Measurements from ENCODE around the gene XDH.
A peak's percentile ranks its signal among the peaks of the same experiment; 100 is the strongest.

Gene XDH

GRCh38 chr2:31413862-31414550 is 536 bp downstream of the XDH start:
- Mint-ChIP-seq H3K4me1 (peaks cover 16% of the 10 kb centered on the region), H3K4me3 (no peak overlapping the region), H3K27me3 (peaks cover 15% of the 10 kb centered on the region), H3K9me3 (peaks cover 3 to 15% of the 10 kb centered on the region in 2 donors), H3K27ac (no peak overlapping the region)
- DNase-seq (no peak), ATAC-seq (no peak)

GRCh38 chr2:31413025-31413424 is 1.5 kb downstream of the XDH start:
- Mint-ChIP-seq H3K27ac (no peak overlapping the region), H3K4me3 (no peak overlapping the region), H3K9me3 (peaks cover 0 to 5% of the 10 kb centered on the region in 2 donors), H3K4me1 (peaks cover 16% of the 10 kb centered on the region), H3K27me3 (peaks cover 15% of the 10 kb centered on the region)
- ATAC-seq = no peak
- no peak for DNase-seq

GRCh38 chr2:31411771-31412170 is 2.8 kb downstream of the XDH start:
- Mint-ChIP-seq H3K9me3 (no peaks in the 10 kb centered on the region), H3K4me3 (no peak overlapping the region), H3K4me1 (peaks cover 16% of the 10 kb centered on the region), H3K27me3 (peaks cover 15% of the 10 kb centered on the region), H3K27ac (no peak overlapping the region)
- ATAC-seq (no peak), DNase-seq (no peak)

GRCh38 chr2:31406593-31407385 is 7.8 kb downstream of the XDH start:
- Mint-ChIP-seq H3K4me3 (no peak overlapping the region), H3K27ac (no peak overlapping the region), H3K27me3 (peaks cover 7% of the 10 kb centered on the region), H3K4me1 (no peaks in the 10 kb centered on the region), H3K9me3 (no peaks in the 10 kb centered on the region)
- DNase-seq (no peak), ATAC-seq (no peak)

DNA sequence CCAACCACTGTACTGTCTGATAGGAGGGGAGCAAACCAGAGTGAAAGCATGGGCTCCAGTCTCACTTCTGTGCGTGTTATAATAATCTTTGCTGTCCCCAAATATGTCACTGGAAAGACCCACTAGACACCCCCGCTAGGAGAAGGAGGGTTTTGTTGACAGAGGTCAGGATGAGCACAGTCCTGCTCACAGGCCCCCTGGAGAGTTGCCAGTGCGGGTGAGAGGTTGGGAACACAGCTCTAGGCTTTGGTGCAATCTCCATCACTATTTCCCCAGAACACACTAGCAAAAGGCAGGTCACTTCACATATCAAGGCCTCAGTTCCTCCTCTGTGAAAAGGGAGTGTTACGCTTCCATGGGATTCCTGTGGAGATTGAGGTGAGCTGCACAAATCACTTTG is 9.7 kb downstream of the XDH start:
- Mint-ChIP-seq H3K4me3 (no peak overlapping the region), H3K27ac (no peak overlapping the region), H3K4me1 (no peaks in the 10 kb centered on the region), H3K9me3 (peaks cover 0 to 5% of the 10 kb centered on the region in 2 donors), H3K27me3 (peaks cover 6% of the 10 kb centered on the region)
- ATAC-seq (no peak), DNase-seq (no peak)

GRCh38 chr2:31404302-31404701 is 10.2 kb downstream of the XDH start:
- no peak for ATAC-seq
- Mint-ChIP-seq H3K9me3 (peaks cover 0 to 5% of the 10 kb centered on the region in 2 donors), H3K27me3 (peaks cover under 1% of the 10 kb centered on the region), H3K4me1 (no peaks in the 10 kb centered on the region), H3K4me3 (no peak overlapping the region), H3K27ac (no peak overlapping the region)
- DNase-seq = no peak

DNA sequence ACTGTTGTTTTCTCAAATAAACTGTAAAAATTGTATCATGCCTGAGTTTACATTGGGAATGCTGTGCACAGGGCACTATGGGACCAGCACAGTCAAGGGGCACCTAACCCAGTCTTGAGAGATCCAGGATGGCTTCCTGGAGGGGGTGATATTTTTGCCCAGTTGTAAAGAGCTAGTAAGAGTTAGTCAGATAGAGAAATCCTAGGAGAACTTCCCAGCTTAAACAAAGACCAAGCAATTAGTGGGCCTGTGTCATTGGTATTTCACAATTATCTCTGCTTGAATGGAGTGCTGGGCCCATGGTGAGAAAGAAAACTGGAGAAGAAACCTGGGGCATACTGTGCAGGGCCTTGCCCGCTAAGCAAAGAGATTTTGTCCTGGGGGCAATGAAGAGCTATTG is 12.2 kb downstream of the XDH start:
- Mint-ChIP-seq H3K4me3 (no peak overlapping the region), H3K4me1 (no peaks in the 10 kb centered on the region), H3K9me3 (peaks cover 4 to 5% of the 10 kb centered on the region in 2 donors), H3K27me3 (no peaks in the 10 kb centered on the region), H3K27ac (no peak overlapping the region)
- ATAC-seq (no peak), DNase-seq (no peak)

DNA sequence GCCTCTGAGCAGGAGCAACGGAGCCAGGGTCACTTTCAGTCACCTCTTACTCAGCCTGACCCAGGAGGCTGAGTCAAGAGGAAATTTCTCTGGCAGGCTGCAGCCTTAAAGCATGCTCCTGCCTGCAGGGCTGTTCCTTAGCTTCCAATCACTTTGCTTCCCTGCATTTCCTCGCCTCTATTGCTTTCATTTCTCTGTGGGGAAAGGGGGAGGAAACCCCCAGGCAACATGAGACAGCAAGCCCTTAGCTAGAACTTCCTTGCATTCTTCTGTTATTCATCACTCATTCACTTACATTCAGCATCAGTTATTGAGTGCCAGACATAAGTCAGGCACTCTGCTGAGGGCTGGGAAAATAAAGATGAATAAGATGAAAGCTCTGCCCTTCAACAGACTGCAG is 13.0 kb downstream of the XDH start:
- H3K27ac Mint-ChIP-seq = peak overlapping the region in 1 of 2 donors; percentile 71

GRCh38 chr2:31398881-31399280 is 15.7 kb downstream of the XDH start:
- Mint-ChIP-seq H3K9me3 (peaks cover 4 to 5% of the 10 kb centered on the region in 2 donors), H3K27me3 (peaks cover 12% of the 10 kb centered on the region), H3K27ac (no peak overlapping the region), H3K4me1 (no peaks in the 10 kb centered on the region), H3K4me3 (no peak overlapping the region)
- ATAC-seq (no peak), DNase-seq (no peak)

More for the DNA sequence above, 13.0 kb downstream of the XDH start:
- peaks cover 4 to 5% of the 10 kb centered on the region in 2 donors for H3K9me3 Mint-ChIP-seq
- no peaks in the 10 kb centered on the region for H3K27me3 Mint-ChIP-seq
- DNase-seq (no peak), ATAC-seq (no peak)
- H3K4me1 Mint-ChIP-seq = no peaks in the 10 kb centered on the region
- H3K4me3 Mint-ChIP-seq = no peak overlapping the region

DNA sequence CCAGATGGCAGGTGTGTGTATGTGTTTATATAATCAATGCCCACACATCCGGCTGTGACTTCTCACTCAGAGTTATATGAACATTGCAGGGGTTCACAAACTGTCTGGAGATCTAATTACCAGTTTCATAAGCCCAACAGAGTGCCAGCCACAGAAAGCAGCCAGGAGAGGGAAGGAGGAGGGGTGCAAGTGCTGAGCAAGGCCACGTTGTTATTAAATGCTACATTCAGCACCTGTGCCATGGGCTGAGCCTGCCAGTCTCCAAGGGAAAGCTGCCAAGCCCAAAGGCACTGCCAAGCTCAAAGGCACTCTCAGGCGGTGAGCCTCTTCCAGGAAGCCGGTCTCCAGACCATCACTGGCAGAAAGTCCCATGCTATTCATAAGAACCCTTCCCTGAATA is 17.4 kb downstream of the XDH start:
- Mint-ChIP-seq H3K9me3 (peaks cover 4 to 5% of the 10 kb centered on the region in 2 donors), H3K27me3 (peaks cover 12% of the 10 kb centered on the region), H3K4me3 (no peak overlapping the region), H3K27ac (no peak overlapping the region), H3K4me1 (no peaks in the 10 kb centered on the region)
- ATAC-seq (no peak), DNase-seq (no peak)

DNA sequence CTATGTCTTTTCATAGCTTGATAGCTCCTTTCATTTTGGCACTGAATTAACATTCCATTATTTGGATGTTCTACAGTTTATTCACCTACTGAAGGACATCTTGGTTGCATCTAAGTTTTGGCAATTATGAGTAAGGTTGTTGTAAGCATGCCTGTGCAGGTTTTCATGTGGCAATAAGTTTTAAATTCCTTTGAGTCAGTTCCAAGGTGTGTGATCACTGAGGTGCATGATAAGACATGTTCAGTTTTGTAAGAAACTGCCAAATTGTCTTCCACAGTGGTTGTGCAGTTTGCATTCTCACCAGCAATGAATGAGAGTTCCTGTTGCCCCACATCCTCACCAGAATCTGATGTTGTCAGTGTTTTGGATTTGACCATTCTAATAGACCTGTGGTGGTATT is 24.2 kb downstream of the XDH start:
- Mint-ChIP-seq H3K9me3 (no peaks in the 10 kb centered on the region), H3K27me3 (peaks cover 19% of the 10 kb centered on the region), H3K27ac (no peak overlapping the region), H3K4me1 (no peaks in the 10 kb centered on the region), H3K4me3 (no peak overlapping the region)
- DNase-seq (no peak), ATAC-seq (no peak)

DNA sequence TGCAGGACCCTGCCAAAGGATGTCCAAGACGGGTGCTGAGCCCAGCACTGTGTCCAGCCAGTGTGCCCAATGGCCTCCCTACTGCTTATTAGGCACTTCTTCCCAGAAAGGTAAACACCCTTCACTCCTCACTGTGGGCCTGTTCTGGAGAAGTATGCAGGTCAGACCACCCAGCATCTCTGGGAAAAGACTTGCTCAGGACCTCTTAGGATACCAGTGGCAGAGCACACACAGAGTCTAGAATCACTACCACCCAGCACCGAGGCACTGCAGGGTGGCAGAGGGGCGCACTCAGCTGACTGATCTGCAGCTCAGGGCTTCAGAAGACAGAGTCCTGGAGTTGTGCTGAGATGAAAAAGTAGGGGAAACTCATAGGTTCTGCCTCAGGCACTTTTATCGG is 25.8 kb downstream of the XDH start:
- ATAC-seq = no peak
- no peak overlapping the region for H3K4me3 Mint-ChIP-seq
- H3K27me3 Mint-ChIP-seq = peaks cover 7% of the 10 kb centered on the region
- H3K9me3 Mint-ChIP-seq = no peaks in the 10 kb centered on the region
- H3K27ac Mint-ChIP-seq = no peak overlapping the region
- peaks cover 5% of the 10 kb centered on the region for H3K4me1 Mint-ChIP-seq
- DNase-seq = no peak

DNA sequence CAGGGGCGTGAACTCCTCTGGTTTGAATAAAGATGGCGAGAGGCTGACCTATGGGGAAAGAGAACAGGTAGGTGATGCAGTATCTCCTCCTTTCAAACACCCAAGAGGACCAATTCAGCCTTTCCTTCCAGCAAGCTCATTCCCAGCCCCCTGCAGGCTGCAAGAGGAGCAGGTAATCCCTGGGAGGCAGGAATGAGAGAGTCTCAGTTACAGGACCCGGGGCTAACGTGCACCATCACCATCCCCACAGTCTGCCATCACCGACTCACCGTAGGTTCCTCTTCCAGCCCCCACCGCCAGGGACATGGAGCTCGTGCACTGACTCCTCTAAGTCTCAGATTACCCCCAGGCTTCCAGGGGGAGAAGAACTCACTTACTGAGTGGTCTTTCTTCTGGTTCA is 26.7 kb downstream of the XDH start:
- peaks cover 7% of the 10 kb centered on the region for H3K27me3 Mint-ChIP-seq
- no peaks in the 10 kb centered on the region for H3K9me3 Mint-ChIP-seq
- DNase-seq (no peak), ATAC-seq (peak; percentile 17)
- peaks cover 5% of the 10 kb centered on the region for H3K4me1 Mint-ChIP-seq
- no peak overlapping the region for H3K27ac Mint-ChIP-seq
- H3K4me3 Mint-ChIP-seq = no peak overlapping the region

GRCh38 chr2:31386648-31387047 is 27.9 kb downstream of the XDH start:
- Mint-ChIP-seq H3K4me1 (peaks cover 5% of the 10 kb centered on the region), H3K27me3 (peaks cover 7% of the 10 kb centered on the region), H3K9me3 (no peaks in the 10 kb centered on the region), H3K4me3 (no peak overlapping the region), H3K27ac (no peak overlapping the region)
- ATAC-seq (no peak), DNase-seq (no peak)

DNA sequence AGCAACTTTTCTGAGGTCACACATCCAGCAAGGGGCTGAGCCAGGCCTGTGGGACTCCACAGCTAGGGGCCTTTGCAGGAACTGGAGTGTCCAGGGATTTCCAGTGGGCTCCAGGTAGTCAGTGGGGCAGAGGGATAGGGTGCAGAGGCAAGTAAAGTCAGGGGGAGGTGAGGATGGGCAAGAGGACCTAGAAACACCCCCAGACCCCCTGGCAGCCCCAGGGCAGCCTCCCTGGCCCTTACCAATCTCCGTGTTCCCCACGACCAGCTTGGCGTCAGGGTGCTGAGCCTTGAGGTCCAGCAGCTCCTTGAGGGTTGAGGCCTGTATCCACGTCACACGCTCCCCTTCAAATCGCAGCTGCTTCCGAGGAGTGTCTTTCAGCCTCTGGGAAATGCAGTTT is 28.4 kb downstream of the XDH start:
- H3K27me3 Mint-ChIP-seq = peaks cover 7% of the 10 kb centered on the region
- H3K27ac Mint-ChIP-seq = no peak overlapping the region
- no peak overlapping the region for H3K4me3 Mint-ChIP-seq
- no peaks in the 10 kb centered on the region for H3K9me3 Mint-ChIP-seq
- ATAC-seq (no peak), DNase-seq (no peak)
- H3K4me1 Mint-ChIP-seq = peaks cover 5% of the 10 kb centered on the region

- no peak overlapping the region for H3K4me3 Mint-ChIP-seq
- no peak for ATAC-seq
- H3K27ac Mint-ChIP-seq = no peak overlapping the region
- peaks cover 5% of the 10 kb centered on the region for H3K4me1 Mint-ChIP-seq
- no peak for DNase-seq
- H3K27me3 Mint-ChIP-seq = peaks cover 3% of the 10 kb centered on the region
- H3K9me3 Mint-ChIP-seq = no peaks in the 10 kb centered on the region
These were observed 29.7 kb downstream of the XDH start for GRCh38 chr2:31384771-31385276.
